Measurements from ENCODE around the gene PLAA. TPM values are rescaled to one million over a fixed set of nuclear protein-coding genes. Genes with fewer than 3 reads are reported as not detected.

PLAA gene
- total RNA-seq, 1 donor from 2014 or later = 80.1 TPM

DNA sequence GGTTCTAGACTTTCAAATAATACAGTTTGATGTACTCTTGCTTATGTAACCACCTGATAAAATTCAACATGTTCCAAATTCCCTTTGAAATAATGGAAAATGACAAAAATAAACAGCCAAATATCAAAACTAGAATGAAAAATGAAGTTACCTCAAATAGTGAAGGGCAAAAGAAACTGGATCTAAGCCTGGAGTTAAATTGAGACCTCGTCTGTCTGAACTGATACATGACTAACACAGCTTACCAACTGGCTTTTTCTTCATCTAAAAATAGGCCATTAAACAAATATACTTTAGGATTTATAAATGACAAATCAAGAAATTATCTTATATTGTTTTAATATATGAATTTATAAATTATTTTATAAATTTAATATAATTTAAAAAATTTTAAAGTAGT, 42.4 kb downstream of the PLAA start:
- no peak for DNase-seq (ENCODE audit: low spot score)
- no peaks in the 10 kb centered on the region for H3K9me3 ChIP-seq (ENCODE audit: low read depth)
- no peaks in the 10 kb centered on the region for H3K4me1 Mint-ChIP-seq

DNA sequence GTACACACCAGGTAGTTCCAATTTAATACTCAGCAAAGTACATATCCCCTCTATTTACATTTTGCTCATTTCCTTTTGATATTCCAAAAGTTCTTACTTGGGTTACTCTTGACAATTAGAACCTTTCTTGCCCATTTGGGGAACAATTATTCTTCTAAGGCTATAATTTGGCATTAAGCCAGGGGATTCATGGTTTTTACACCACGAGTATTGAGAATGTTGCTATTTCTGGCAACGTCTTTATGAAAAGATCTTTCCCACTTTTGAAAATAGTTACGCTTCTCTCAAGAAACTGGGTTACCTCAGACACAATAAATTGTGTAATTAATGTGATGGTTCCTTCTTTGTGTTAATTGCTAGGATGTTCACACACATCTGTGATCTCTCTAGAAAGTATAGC, 43.0 kb downstream of the PLAA start:
- no peaks in the 10 kb centered on the region for H3F3A ChIP-seq (ENCODE audit: low read depth)
- Mint-ChIP-seq H3K27ac (no peak overlapping the region), H3K27me3 (ENCODE audit: insufficient read depth, low read depth) (no peaks in the 10 kb centered on the region), H3K9me3 (no peaks in the 10 kb centered on the region), H3K4me1 (no peaks in the 10 kb centered on the region), H3K4me3 (no peak overlapping the region), H3K36me3 (peaks cover 13% of the 10 kb centered on the region)
- H2AFZ ChIP-seq (replicated peaks) = no peak overlapping the region
- H3K4me1 ChIP-seq = no peaks in the 10 kb centered on the region
- H3K4me2 ChIP-seq = no peak overlapping the region
- H3K4me3 ChIP-seq = no peak overlapping the region
- no peaks in the 10 kb centered on the region for H3K9me3 ChIP-seq (ENCODE audit: low read depth)
- TF ChIP-seq, protein P1, sequence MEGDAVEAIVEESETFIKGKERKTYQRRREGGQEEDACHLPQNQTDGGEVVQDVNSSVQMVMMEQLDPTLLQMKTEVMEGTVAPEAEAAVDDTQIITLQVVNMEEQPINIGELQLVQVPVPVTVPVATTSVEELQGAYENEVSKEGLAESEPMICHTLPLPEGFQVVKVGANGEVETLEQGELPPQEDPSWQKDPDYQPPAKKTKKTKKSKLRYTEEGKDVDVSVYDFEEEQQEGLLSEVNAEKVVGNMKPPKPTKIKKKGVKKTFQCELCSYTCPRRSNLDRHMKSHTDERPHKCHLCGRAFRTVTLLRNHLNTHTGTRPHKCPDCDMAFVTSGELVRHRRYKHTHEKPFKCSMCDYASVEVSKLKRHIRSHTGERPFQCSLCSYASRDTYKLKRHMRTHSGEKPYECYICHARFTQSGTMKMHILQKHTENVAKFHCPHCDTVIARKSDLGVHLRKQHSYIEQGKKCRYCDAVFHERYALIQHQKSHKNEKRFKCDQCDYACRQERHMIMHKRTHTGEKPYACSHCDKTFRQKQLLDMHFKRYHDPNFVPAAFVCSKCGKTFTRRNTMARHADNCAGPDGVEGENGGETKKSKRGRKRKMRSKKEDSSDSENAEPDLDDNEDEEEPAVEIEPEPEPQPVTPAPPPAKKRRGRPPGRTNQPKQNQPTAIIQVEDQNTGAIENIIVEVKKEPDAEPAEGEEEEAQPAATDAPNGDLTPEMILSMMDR (IDR thresholded peaks at IDR 0.05) = no peak
- TF ChIP-seq EZH2phosphoT487 (IDR thresholded peaks at IDR 0.05) (no peak), EZH2 (IDR thresholded peaks at IDR 0.05) (no peak)
- H3K79me2 ChIP-seq (ENCODE audit: low read depth) = no peaks in the 10 kb centered on the region
- peaks cover 18% of the 10 kb centered on the region for H3K36me3 ChIP-seq
- no peaks in the 10 kb centered on the region for H4K20me1 ChIP-seq (ENCODE audit: low read depth)
- H3K9ac ChIP-seq = no peak overlapping the region
- no peak overlapping the region for H3K27ac ChIP-seq
- H3K27me3 ChIP-seq = no peaks in the 10 kb centered on the region
- DNase-seq (ENCODE audit: low spot score) = no peak

More for the DNA sequence above, 42.4 kb downstream of the PLAA start:
- no peaks in the 10 kb centered on the region for H3K4me1 ChIP-seq
- Mint-ChIP-seq H3K4me3 (no peak overlapping the region), H3K27me3 (ENCODE audit: insufficient read depth, low read depth) (no peaks in the 10 kb centered on the region), H3K9me3 (no peaks in the 10 kb centered on the region), H3K27ac (no peak overlapping the region), H3K36me3 (peaks cover 15% of the 10 kb centered on the region)
- peaks cover 18% of the 10 kb centered on the region for H3K36me3 ChIP-seq
- H3K27ac ChIP-seq = no peak overlapping the region
- no peaks in the 10 kb centered on the region for H3K79me2 ChIP-seq (ENCODE audit: low read depth)
- H3K4me2 ChIP-seq = no peak overlapping the region
- H3K27me3 ChIP-seq = no peaks in the 10 kb centered on the region
- H3K9ac ChIP-seq = no peak overlapping the region
- H4K20me1 ChIP-seq (ENCODE audit: low read depth) = no peaks in the 10 kb centered on the region
- H3K4me3 ChIP-seq = no peak overlapping the region
- no peaks in the 10 kb centered on the region for H3F3A ChIP-seq (ENCODE audit: low read depth)
- no peak for TF ChIP-seq EZH2phosphoT487 (IDR thresholded peaks at IDR 0.05)
- no peak for TF ChIP-seq EZH2 (IDR thresholded peaks at IDR 0.05)
- TF ChIP-seq, protein P1 (IDR thresholded peaks at IDR 0.05) = no peak
- no peak overlapping the region for H2AFZ ChIP-seq (replicated peaks)

DNA sequence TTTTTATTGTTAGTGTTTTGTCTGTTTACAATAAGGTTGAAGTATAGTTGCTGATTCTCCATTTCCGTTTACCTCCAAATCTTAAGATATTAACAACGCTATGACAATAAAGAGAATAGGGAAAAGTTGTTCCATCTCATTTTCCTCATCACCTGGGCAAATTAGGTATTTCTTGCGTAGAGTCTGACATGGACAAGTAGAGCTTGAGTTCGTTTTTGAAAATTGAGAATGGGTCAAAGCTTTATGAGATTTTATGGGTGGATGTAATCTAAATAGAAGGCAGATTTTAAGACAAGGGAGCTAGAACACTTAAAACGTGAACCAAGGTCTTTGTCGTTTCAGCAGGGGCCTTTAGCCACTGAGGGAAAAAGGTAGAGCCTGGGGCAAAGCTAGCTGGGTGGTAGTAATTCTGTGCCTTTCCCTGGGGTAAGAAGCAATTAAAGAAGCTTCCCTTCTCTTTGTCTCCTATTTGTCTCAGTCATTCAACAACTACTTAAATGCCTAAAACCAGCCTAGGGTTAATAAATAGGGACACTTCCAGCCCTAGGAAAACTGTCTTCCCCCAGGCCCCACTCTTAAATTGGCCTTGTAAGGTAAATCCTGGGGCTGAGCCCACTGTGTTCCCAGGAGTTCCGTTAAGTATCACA, 53.9 kb downstream of the PLAA start:
- Mint-ChIP-seq H3K9me3 (peaks cover 2% of the 10 kb centered on the region), H3K36me3 (peaks cover 7% of the 10 kb centered on the region), H3K27me3 (ENCODE audit: insufficient read depth, low read depth) (peaks cover 2% of the 10 kb centered on the region), H3K27ac (peak overlapping the region; percentile 97), H3K4me1 (peaks cover 9% of the 10 kb centered on the region), H3K4me3 (peak overlapping the region; percentile 93)
- H3K4me2 ChIP-seq = peak overlapping the region; percentile 80
- no peaks in the 10 kb centered on the region for H3K9me3 ChIP-seq (ENCODE audit: low read depth)
- H3K27me3 ChIP-seq = no peaks in the 10 kb centered on the region
- peak; percentile 5 for DNase-seq (ENCODE audit: low spot score)
- H3K9ac ChIP-seq = peak overlapping the region; percentile 96
- H3K4me1 ChIP-seq = peaks cover 13% of the 10 kb centered on the region
- peaks cover 40% of the 10 kb centered on the region for H3K79me2 ChIP-seq (ENCODE audit: low read depth)
- H4K20me1 ChIP-seq (ENCODE audit: low read depth) = no peaks in the 10 kb centered on the region
- H3F3A ChIP-seq (ENCODE audit: low read depth) = peaks cover 19% of the 10 kb centered on the region
- no peaks in the 10 kb centered on the region for H3K36me3 ChIP-seq
- peak overlapping the region; percentile 98 for H3K4me3 ChIP-seq
- peak overlapping the region; percentile 100 for H2AFZ ChIP-seq (replicated peaks)
- H3K27ac ChIP-seq = peak overlapping the region; percentile 99
- TF ChIP-seq EZH2phosphoT487 (IDR thresholded peaks at IDR 0.05) = no peak
- TF ChIP-seq, protein P1 (IDR thresholded peaks at IDR 0.05) = no peak
- no peak for TF ChIP-seq EZH2 (IDR thresholded peaks at IDR 0.05)
